IMR-90 (cell line): ENCODE measurements around the gene CCDC92. TPM values are rescaled to one million over a fixed set of nuclear protein-coding genes. Genes with fewer than 3 reads are reported as not detected.

Source experiments
- ATAC-seq: fragments of 200-7000 bp; cut with Tn5 transposase; 2 replicates; pipeline ENCODE4 v1.9.1; 2020; ENCODE audit warnings: low read depth, mild to moderate bottlenecking, moderate library complexity
- BruUV-seq: library from RNA; stranded (reverse); fragments of 400-500 nt; replicated peaks from 2 replicates; lab custom pipeline; 2021; lab: Mats Ljungman, UMichigan
- CTCF ChIA-PET: fragments of 300-600 bp; formaldehyde crosslinking; extraction: SDS; loops from one replicate; lab custom pipeline; 2021; ENCODE audit warnings: antibody characterized with exemption; lab: Yijun Ruan, JAX
- POLR2A ChIA-PET: fragments of 300-600 bp; sonication (Branson Sonifier 250); formaldehyde crosslinking; loops from one replicate; lab custom pipeline; 2022; ENCODE audit warnings: antibody characterized with exemption; ENCODE audit not compliant: unreplicated experiment; lab: Charles Lee
- DNase-seq: peaks from one replicate; pipeline ENCODE4 v3.0.0; 2013
- H2AFZ ChIP-seq: replicated peaks from 2 replicates; pipeline ENCODE3; 2013; ENCODE audit warnings: low read length, mild to moderate bottlenecking; ENCODE audit not compliant: poor library complexity
- H2AK5ac ChIP-seq: 2 replicates; pipeline ENCODE4 v1.6.1; 2013; ENCODE audit warnings: low read depth, low read length, inconsistent platforms
- H2AK9ac ChIP-seq: replicated peaks from 2 replicates; pipeline ENCODE3; 2013; ENCODE audit warnings: mild to moderate bottlenecking, low read depth, low read length, moderate library complexity; ENCODE audit not compliant: poor library complexity
- H2BK120ac ChIP-seq: 2 replicates; pipeline ENCODE4 v1.6.1; 2013; ENCODE audit warnings: low read depth, low read length, inconsistent platforms
- H2BK15ac ChIP-seq: 3 replicates; pipeline ENCODE4 v1.6.1; 2013; ENCODE audit warnings: low read depth, low read length, inconsistent platforms
- H2BK20ac ChIP-seq: 2 replicates; pipeline ENCODE4 v1.6.1; 2013; ENCODE audit warnings: low read depth, mild to moderate bottlenecking, inconsistent platforms, low read length, moderate library complexity
- H2BK5ac ChIP-seq: 2 replicates; pipeline ENCODE4 v1.6.1; 2013; ENCODE audit warnings: mild to moderate bottlenecking, low read depth, low read length, inconsistent platforms; ENCODE audit not compliant: poor library complexity, severe bottlenecking
- H3K14ac ChIP-seq: replicated peaks from 2 replicates; pipeline ENCODE4 v1.6.1; 2013; ENCODE audit warnings: low read depth, low read length, inconsistent platforms
- H3K18ac ChIP-seq: 2 replicates; pipeline ENCODE4 v1.6.1; 2013; ENCODE audit warnings: low read depth, low read length, control low read depth
- H3K23ac ChIP-seq: 2 replicates; pipeline ENCODE4 v1.6.1; 2013; ENCODE audit warnings: low read depth, low read length, inconsistent platforms
- H3K27ac ChIP-seq: 2 replicates; pipeline ENCODE4 v1.5.1; 2013; ENCODE audit warnings: mild to moderate bottlenecking, control low read depth, low read length; ENCODE audit not compliant: insufficient read depth
- H3K27me3 ChIP-seq: 2 replicates; pipeline ENCODE4 v1.6.1; 2013; ENCODE audit warnings: low read length; ENCODE audit not compliant: control insufficient read depth, insufficient read depth
- H3K36me3 ChIP-seq: 2 replicates; pipeline ENCODE4 v1.6.1; 2013; ENCODE audit warnings: low read length, mixed read lengths; ENCODE audit not compliant: control insufficient read depth, insufficient read depth
- H3K4ac ChIP-seq: 2 replicates; pipeline ENCODE4 v1.6.1; 2013; ENCODE audit warnings: low read depth, low read length, inconsistent platforms
- H3K4me1 ChIP-seq: 2 replicates; pipeline ENCODE4 v1.6.1; 2013; ENCODE audit warnings: low read length, mixed read lengths; ENCODE audit not compliant: control insufficient read depth, insufficient read depth
- H3K4me2 ChIP-seq: 2 replicates; pipeline ENCODE4 v1.6.1; 2013; ENCODE audit warnings: low read depth, mild to moderate bottlenecking, control low read depth, low read length, moderate library complexity
- H3K4me3 ChIP-seq: 2 replicates; pipeline ENCODE4 v1.5.1; 2013; ENCODE audit warnings: low read depth, mild to moderate bottlenecking, control low read depth, low read length, moderate library complexity; ENCODE audit not compliant: insufficient read depth
- H3K56ac ChIP-seq: 2 replicates; pipeline ENCODE4 v1.6.1; 2013; ENCODE audit warnings: low read length, inconsistent platforms; ENCODE audit not compliant: insufficient read depth; ENCODE audit errors: extremely low read depth
- H3K79me1 ChIP-seq, 2 experiments: 2 replicates each; pipeline ENCODE4 v1.6.1; 2013; ENCODE audit warnings: low read length in 2 of 2, inconsistent platforms in 1 of 2, low read depth in 1 of 2
- H3K9ac ChIP-seq: 2 replicates; pipeline ENCODE4 v1.6.1; 2013; ENCODE audit warnings: low read depth, low read length, control low read depth
- H3K9me1 ChIP-seq: 2 replicates; pipeline ENCODE4 v1.6.1; 2013; ENCODE audit warnings: low read length, inconsistent platforms; ENCODE audit not compliant: insufficient read depth
- H3K9me3 ChIP-seq: 2 replicates; pipeline ENCODE4 v1.6.1; 2013; ENCODE audit warnings: low read length; ENCODE audit not compliant: control insufficient read depth, insufficient read depth
- H4K20me1 ChIP-seq: 2 replicates; pipeline ENCODE4 v1.6.1; 2013; ENCODE audit warnings: low read length, inconsistent platforms; ENCODE audit not compliant: insufficient read depth
- H4K5ac ChIP-seq: 2 replicates; pipeline ENCODE4 v1.6.1; 2013; ENCODE audit warnings: mild to moderate bottlenecking, low read depth, low read length, control low read depth
- H4K8ac ChIP-seq, 2 experiments: 2 replicates each; pipeline ENCODE4 v1.6.1; 2013; ENCODE audit warnings: low read depth in 2 of 2, low read length in 2 of 2, control low read depth in 1 of 2, inconsistent platforms in 1 of 2
- H4K91ac ChIP-seq: 2 replicates; pipeline ENCODE4 v1.6.1; 2013; ENCODE audit warnings: low read depth, low read length, inconsistent platforms; ENCODE audit not compliant: insufficient read depth
- BHLHE40 ChIP-seq: fragments of 150-350 bp; IDR thresholded peaks from 2 replicates; pipeline ENCODE4 v1.6.1; 2016; ENCODE audit warnings: mild to moderate bottlenecking, low read depth, low read length
- MAFK ChIP-seq: IDR thresholded peaks from 2 replicates; pipeline ENCODE4 v1.6.1; 2012; ENCODE audit warnings: low read depth, low read length, improper control_type of control experiment
- RCOR1 ChIP-seq: IDR thresholded peaks from 2 replicates; pipeline ENCODE4 v1.6.1; 2012; ENCODE audit warnings: mild to moderate bottlenecking, low read length, improper control_type of control experiment; ENCODE audit not compliant: insufficient replicate concordance
- SMC3 ChIP-seq: fragments of 150-350 bp; IDR thresholded peaks from 2 replicates; pipeline ENCODE4 v1.6.1; 2016; ENCODE audit warnings: low read depth, mild to moderate bottlenecking, antibody characterized with exemption, low read length, moderate library complexity
- WGBS, 2 experiments: methylation state at CpG; one replicate each; pipeline versions ENCODE4 v1.1.5 to v1.1.7; 2013; ENCODE audit warnings: missing lambda C conversion rate in 2 of 2; ENCODE audit not compliant: insufficient read length in 1 of 2; ENCODE audit errors: extremely low coverage in 2 of 2; 5-methylcytosine and 5-hydroxymethylcytosine counted together
- dilution Hi-C: fragments of 300-500 bp; cut with HindIII; formaldehyde crosslinking; loops from one replicate; pipeline ENCODE4 v1.14.3; 2018; ENCODE audit warnings: low sequenced_read_pairs; ENCODE audit not compliant: unreplicated experiment
- in situ Hi-C: fragments of 300-500 bp; cut with MboI; formaldehyde crosslinking; loops from 3 replicates; pipeline ENCODE4 v1.14.3; 2019; ENCODE audit warnings: low sequenced_read_pairs, inconsistent platforms, mixed read lengths
- intact Hi-C: fragments of 100-400 bp; cut with micrococcal nuclease; formaldehyde crosslinking; loops from 2 replicates; pipeline ENCODE4 v1.10.0; 2022
- polyA plus RNA-seq, 3 experiments: library from polyadenylated mRNA; depleted of rRNA; stranded (reverse); fragments of >200 nt; gene quantifications; 2 replicates each; pipeline ENCODE4 v1.2.3, GENCODE V29; 2012; ENCODE audit warnings: low replicate concordance in 1 of 3
- total RNA-seq: library from RNA; depleted of rRNA; stranded (reverse); fragments of >200 nt; gene quantifications from 2 replicates; pipeline ENCODE4 v1.2.3, GENCODE V29; 2012

The CCDC92 gene
- total and polyA plus RNA-seq, 2 of the 4 experiments (the other 2 are of a cell fraction), result 5.7 to 55.5 TPM

DNA sequence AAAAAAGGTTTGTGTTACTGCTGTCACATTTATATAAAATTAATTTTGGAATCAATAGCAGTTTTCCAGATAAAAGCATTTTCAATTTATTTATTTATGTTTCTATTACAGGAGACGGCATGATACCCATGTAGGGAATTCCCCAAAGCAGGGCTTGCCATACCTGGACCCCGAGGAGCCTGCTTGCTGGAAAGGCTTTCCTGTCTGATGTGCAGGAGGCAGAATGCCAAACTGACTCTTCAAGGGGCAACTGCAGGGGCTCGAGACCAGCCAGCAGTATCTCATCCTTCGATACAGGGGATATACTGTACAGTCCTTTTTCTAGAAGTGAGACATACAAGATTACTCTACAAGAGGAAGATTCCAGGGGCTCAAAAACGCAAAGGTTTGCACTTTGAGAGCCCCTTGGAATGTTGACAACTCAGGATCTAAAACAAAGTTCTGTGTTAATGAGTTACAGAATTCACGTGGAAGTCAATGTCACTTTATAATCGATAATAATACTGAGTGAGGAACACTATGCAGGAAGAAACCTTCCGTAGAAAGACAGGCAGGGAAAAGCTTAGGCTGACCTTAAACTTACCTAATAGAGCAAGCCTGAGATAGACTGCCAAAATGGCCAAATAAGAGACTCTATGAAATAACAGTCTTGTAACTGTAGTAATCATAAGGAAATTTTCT, 38.9 kb upstream of the CCDC92 start:
- in situ Hi-C loops, result no loop called here
- 80% methylated on average over 2 of the region's 8 CpGs; no CpG with 5 or more reads in 1 of the 2 experiments for WGBS, 2 experiments
- ChIA-PET CTCF (no interaction called here), POLR2A (no interaction called here)
- no TSS peak for BruUV-seq
- H3K4me1 ChIP-seq, result peaks cover 8% of the 10 kb centered on the region; the same call in 1 of the 2 replicates
- H2BK5ac ChIP-seq, result no peak overlapping the region
- peaks cover 13% of the 10 kb centered on the region for H3K36me3 ChIP-seq
- no peak for DNase-seq
- intact Hi-C loops, result no loop called here
- no peak overlapping the region for H3K4me2 ChIP-seq
- dilution Hi-C loops, result no loop called here
- no peak overlapping the region for H4K5ac ChIP-seq
- no peak overlapping the region for H4K8ac ChIP-seq
- no peak overlapping the region for H2AK9ac ChIP-seq
- no peak overlapping the region for H3K4ac ChIP-seq
- H3K9me1 ChIP-seq, result 0 out of 2 replicates have a peak, but pooled peaks cover 6% of the 10 kb centered on the region
- H2BK15ac ChIP-seq, result no peak overlapping the region
- H4K20me1 ChIP-seq, result 0 out of 2 replicates have a peak, but pooled peaks cover 8% of the 10 kb centered on the region
- H3K9ac ChIP-seq, result no peak overlapping the region
- H3K14ac ChIP-seq, result no peak overlapping the region
- H3K27me3 ChIP-seq, result no peaks in the 10 kb centered on the region
- H3K27ac ChIP-seq, result no peak overlapping the region
- no peak overlapping the region for H2AK5ac ChIP-seq
- no peak for TF ChIP-seq RCOR1
- no peak for TF ChIP-seq SMC3
- peak; percentile 16; the same call in 1 of the 2 replicates for TF ChIP-seq MAFK
- TF ChIP-seq BHLHE40, result no peak
- H3K4me3 ChIP-seq, result no peak overlapping the region
- no peak overlapping the region for H3K18ac ChIP-seq
- no peak overlapping the region for H2BK120ac ChIP-seq
- H2AFZ ChIP-seq, result no peak overlapping the region
- no peak overlapping the region for H2BK20ac ChIP-seq
- ATAC-seq, result no peak
- peaks cover 5 to 20% of the 10 kb centered on the region in 2 experiments; a peak in 3 of 4 replicates for H3K79me1 ChIP-seq
- H3K23ac ChIP-seq, result no peak overlapping the region
- H4K91ac ChIP-seq, result no peak overlapping the region
- H3K56ac ChIP-seq, result no peak overlapping the region
- no peaks in the 10 kb centered on the region for H3K9me3 ChIP-seq
